ENCODE data around the gene OCIAD2.
"Not testable (repeated sequence)": the region's sequence is repeated elsewhere in the genome, so short reads cannot be mapped to it uniquely, and the experiment has no call there.

OCIAD2 gene

DNA sequence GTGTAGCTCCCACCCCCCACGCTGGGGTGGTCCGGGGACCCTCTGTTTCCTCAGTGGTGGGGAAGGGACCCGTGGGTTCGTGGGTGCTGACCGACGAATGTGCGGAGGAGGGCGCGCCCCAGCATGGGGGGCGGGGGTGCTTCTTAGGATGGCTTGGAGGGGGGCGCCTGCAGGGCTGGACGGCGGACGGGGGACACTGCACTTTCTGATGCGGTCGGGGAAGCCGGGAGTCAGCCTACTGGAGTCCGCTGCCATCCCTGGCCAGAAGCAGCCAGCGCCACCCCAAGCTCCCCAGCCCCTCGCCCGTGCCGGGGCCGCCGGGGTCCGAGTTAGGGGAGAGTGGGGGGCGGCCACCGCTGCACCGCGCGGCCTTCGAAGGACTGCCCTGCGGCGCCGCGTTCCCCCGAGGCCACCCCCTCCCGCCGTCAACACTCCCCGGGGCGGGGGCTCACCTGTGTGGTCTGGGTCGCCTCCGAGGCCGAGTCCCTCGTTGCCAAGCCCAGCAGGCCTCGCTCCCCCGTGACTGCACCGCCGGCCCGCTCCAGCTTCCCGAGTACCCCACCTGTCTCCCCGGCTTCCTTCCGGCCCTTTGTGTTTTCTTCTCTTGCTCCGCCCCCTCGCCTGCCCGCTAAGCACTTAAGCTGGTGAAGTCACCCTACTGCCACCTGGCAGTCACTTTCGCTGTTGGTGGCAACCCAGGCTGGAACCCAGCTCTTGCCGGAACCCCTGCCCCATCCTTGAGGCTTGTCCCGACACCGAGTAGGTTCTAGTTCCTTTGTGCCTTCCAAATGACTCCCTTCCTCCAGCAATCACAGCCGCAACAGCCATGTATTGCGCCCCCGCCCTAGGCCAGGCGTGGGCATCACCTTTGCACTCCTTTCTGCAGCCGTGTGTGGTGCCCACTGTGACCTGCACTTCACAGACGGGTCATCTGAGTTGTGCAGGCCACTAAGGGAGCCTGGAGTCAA is at the start of gene OCIAD2:
OCIAD2 (minus strand) TSS at position 569 of the 968 bp plus-strand sequence. CDS start 2,225 bp downstream, outside the sequence.
- no peak for DNase-seq

DNA sequence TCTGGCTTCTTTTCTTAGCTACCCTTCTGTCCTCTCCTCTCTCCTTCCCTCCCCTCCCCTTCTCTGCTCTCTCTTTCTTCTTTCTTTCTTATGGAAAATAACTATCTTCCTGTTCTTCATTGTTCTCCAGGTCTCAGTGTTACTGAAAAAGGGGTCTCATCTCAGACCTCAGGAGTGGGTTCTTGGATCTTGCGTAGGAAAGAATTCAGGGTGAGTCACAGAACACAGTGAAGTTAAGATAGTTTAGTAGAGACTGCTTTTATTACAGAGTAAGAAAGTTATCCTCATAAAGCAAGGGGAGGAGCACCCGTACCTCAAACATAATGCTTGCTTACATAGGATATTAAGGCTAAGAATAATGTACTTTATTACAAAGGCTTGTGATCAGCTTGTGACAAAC is 47.7 kb upstream of the OCIAD2 start:
- DNase-seq = no peak

DNA sequence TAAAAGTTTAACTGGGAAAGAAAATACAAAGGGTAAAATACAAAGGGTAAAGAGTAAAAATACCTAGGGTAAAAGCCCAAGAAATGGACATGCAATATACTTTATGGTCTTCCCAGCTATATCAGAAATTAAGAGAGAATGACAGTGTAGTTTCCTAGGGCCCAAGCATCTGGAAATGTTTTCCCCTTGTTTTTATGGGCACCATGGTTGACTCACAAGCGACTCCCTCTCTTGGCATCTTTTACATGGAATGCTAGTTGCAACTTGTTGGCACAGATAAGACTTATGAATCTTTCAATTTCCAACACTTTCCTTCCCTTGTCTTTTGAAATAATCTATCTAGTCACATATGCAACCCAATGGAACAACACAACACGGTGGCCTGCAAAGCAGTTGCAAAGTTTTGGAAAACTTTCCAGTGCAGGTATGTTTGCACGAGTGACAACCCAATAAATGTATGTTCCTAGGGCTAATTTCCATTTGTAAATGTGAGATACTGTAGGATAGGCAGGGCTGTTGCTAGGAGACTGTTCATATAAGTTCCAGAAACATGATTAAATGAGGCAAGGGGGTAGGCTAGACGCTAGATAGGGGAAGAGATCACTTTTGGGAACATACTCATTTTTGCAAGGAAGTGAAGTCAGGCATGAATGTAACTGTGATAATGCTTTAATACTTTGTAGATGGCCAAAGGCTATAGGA is 43.1 kb upstream of the OCIAD2 start:
- DNase-seq = no peak

DNA sequence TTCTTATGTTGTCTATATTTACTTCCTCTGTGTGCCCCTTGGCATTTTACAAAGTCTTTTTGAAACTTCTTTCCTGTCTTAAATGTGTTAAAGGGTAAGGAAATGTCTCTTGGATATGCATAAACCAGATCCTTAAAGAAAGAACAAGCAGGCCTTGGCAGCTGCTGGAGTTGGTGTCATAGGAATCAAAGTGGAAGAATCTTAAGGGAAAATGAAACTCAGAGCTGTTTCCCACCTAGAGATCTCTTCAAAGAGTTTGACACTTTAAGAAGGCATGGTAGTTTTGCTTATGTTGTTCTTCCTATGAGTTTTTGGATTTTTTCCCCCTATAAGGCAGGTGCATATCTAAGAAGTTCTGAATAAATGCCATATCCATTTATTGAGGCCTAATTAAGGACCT is 42.5 kb upstream of the OCIAD2 start:
- DNase-seq = no peak

DNA sequence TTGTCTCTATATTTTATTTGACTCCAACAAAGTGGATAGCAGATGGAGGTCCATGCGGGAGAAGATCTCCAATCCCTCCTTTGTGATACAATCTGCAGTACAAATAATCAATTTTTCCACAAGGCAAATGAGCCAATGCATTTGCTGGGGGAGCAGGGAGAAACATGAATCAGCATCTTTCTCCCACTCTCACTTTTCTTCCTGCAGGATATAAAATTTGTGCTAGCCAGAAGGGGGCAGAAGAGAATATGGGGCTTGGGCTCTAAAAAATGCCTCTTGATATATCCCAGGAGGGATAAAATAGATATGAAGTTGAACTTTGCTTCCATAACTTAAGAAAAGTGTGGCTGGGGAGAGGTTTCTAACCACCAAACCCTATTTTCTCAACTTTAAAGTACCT is 41.2 kb upstream of the OCIAD2 start:
- no peak for DNase-seq

DNA sequence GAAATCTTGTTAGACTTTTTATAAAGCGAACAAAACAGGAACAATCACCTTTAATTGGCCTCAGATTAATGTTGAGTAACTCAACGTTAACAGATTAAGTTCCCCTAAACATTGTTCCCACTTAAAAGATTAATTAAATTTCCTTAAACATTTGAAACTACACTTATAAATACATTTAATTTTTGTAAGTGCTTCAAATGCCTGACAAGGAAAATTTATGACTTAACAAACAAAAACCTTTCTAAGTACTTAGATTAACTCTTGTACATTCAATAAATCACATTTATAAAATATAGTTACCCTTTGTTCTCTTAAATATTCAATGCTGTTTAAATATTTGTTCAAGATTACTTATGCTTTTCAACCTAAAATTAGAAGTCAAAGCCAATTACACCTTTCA is 39.4 kb upstream of the OCIAD2 start:
- DNase-seq = no peak

DNA sequence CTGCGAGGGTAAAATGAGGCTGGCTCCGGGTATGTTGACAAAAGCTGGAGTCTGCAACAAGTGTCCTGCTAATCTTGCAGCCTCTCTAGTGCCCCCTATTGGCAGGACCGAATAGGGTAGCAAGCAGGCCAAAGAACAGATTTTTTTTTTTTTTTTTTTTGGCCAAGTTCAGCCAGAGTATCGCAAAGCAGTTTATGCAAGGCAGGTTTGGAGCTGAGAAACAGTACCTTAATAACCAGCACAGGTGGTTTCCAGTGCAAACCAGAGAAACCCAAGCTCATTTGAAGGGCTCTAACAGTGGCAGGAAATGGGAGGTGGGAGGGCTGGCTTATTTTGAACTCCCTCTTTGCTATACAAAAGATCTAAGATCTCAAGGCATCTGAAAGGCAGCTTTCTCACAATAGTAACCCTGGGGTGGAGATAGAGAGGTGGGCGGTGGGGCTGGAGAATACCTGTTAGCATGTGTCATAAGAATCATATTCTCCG is 38.2 kb upstream of the OCIAD2 start:
- no peak for DNase-seq

DNA sequence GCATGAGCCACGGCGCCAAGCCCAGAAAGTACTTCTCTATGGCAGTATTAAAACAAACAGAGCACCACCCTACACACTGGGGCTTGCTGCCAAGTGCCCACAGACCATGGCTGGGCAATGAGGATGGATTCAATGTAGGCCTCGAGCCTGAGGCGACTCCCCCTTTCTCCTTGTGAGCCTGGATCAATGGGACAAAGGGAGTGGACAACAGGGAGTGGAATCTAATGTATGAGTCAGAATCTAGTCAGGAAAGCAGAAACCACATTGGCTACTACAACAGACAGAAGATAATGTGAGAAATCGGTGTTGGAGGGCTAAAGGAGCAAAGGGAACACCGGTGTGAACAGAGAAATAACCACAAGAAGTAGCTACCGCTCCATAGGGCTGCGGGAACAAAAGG is 37.7 kb upstream of the OCIAD2 start:
- DNase-seq = no peak

GRCh38 chr4:48943387-48943786 is 36.8 kb upstream of the OCIAD2 start:
- no peak for DNase-seq

DNA sequence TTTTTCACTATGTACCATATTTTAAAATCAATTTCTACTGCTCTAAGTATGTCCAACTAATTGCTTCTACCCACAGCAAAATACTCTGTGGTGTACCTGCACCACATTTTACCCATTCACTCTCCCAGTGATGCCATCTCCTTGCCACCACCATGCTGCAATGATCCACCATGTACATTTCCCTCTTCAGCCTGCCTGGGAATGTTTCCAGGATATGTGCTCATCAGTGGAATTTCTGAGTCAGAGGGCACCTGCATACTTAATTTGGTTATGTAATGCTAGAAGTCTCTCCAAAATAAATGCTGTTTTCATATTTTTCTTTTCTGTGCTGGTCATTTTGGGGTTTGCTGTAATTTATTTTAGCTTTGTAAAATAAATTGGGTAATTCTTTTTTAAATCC is 33.2 kb upstream of the OCIAD2 start:
- no peak for DNase-seq

GRCh38 chr4:48938831-48939230 is 32.3 kb upstream of the OCIAD2 start:
- no peak for DNase-seq

GRCh38 chr4:48937033-48937432 is 30.5 kb upstream of the OCIAD2 start:
- DNase-seq = no peak

- DNase-seq = no peak
Observed at GRCh38 chr4:48931459-48931858, 24.9 kb upstream of the OCIAD2 start.

GRCh38 chr4:48930654-48931053 is 24.1 kb upstream of the OCIAD2 start:
- no peak for DNase-seq

DNA sequence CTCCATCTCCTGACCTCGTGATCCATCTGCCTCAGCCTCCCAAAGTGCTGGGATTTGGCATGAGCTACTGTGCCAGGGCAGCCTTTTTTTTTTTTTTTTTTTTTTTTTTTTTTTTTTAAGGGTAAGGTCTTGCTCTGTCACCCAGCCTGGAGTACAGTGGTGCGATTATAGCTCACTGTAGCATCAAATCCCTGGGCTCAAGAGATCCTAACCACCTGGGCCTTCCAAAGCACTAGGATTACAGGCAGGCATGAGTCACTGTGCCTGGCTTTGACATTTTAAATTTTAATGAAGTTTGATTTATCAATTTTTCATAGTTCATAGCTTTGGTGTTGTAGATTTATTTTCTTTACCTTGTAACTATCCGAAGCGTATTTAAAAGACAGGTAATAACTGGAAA is 17.8 kb upstream of the OCIAD2 start:
- DNase-seq = no peak

- not testable (repeated sequence) for DNase-seq
Observed at GRCh38 chr4:48923065-48923464, 16.5 kb upstream of the OCIAD2 start.

DNA sequence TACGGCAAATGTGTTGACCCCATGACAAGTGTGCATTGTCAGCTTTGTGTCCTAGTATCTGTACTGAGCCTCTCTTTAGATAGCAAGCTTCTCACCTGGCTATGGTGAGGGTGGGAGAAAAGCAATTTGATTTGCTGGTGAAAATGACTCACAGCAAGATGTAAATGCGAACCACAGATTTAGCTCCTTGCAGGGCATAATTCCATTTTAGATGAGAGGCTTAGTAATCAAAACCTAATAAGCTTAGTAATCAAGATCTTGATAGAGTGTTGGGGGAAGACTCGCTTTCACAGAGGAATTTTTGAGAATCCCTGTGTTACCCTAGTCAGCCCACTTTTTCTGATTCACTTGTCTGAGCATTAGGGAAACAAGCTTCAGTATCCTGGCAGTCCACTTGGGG is 7.7 kb upstream of the OCIAD2 start:
- no peak for DNase-seq

DNA sequence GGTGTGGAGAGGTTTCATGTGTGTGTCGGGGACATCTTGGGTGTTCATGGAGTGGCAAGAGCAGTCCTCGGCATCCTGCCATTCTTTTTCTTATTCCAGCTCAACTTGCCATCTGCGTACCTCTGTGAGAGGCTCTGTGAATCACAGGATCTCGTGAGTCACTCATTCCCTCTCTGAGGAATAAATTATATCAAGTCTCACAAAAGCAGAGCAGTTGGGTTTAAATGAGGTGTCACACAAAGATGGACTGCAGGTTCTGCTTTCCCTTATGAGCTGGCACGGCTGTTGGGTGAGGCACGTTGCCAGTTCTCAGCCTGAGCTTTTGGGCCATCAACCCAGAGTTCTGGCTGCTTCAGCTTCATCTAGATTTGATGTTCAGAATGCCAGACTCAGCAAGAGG is 6.8 kb upstream of the OCIAD2 start:
- DNase-seq = no peak

- no peak for DNase-seq
Observed at GRCh38 chr4:48912349-48912748, 5.8 kb upstream of the OCIAD2 start.

- no peak for DNase-seq
Observed at GRCh38 chr4:48910511-48910910, 3.9 kb upstream of the OCIAD2 start.

DNA sequence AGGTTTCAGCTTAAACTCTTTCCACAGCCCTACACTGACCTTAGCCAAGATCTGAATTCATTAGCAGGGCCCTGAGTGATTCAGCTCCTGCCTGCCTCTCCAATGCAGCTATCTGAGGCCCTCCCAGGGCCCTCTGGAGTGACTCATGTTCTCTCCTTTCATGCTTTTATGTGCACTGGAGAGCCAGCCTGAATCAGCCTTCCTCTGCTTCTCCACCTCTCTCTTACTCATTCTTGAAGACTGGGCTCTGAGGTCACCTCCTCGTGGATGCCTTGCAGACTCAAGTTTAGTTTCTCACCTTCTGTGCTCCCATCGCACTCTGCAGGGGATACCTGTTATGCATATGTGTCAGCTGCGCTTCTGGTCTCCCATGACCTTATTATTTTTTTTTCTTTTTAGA is 3.1 kb upstream of the OCIAD2 start:
- no peak for DNase-seq

DNA sequence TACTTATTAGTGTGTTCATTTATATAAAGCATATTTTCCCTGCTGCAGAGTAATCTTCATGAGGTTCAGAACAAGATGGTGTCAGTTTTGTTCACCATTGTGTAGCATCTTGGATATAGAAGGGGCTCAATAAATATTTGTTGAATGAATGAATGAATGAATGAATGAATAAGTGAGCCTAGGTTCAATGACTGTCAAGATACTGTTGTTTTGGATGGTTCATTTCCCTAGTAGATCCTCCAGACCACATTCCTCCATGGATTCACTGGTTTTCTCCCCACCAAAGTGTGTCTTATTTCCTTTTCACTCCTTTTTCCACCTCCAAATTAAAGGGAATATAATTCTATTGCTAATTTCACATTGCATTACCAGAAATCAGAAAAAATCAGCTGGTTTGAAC is 2.1 kb upstream of the OCIAD2 start:
- DNase-seq = no peak

GRCh38 chr4:48907706-48908477 is 1.3 kb upstream of the OCIAD2 start:
- no peak for DNase-seq
